CD8-positive, alpha-beta memory T cell (primary cell): ENCODE results near the gene HIBCH. TPM values are rescaled to one million over a fixed set of nuclear protein-coding genes. Genes with fewer than 3 reads are reported as not detected.

Experiments used
- CTCF ChIA-PET: fragments of 350-600 bp; sonication (Branson Sonifier 250); formaldehyde crosslinking; loops from one replicate; lab custom pipeline; 2021; ENCODE audit warnings: antibody characterized with exemption; lab: Charles Lee
- POLR2A ChIA-PET: fragments of 350-600 bp; sonication (Branson Sonifier 250); formaldehyde crosslinking; loops from one replicate; lab custom pipeline; 2021; ENCODE audit warnings: antibody characterized with exemption; lab: Charles Lee
- DNase-seq, 5 donors: peaks; one replicate each; pipeline versions ENCODE4 v3.0.0 to v3.0.0-alpha.2; 2020 to 2022; ENCODE audit warnings: mixed read lengths in 1 of 5
- H3K27ac ChIP-seq: one replicate; pipeline ENCODE4 v1.7.0; 2013; ENCODE audit warnings: low read depth, mild to moderate bottlenecking, low read length, moderate library complexity
- H3K27me3 ChIP-seq: 2 replicates; pipeline ENCODE4 v1.7.0; 2013; ENCODE audit warnings: low read length, mild to moderate bottlenecking; ENCODE audit not compliant: insufficient read depth, poor library complexity, severe bottlenecking
- H3K36me3 ChIP-seq: 2 replicates; pipeline ENCODE4 v1.7.0; 2013; ENCODE audit warnings: mild to moderate bottlenecking, low read length, moderate library complexity; ENCODE audit not compliant: insufficient read depth
- H3K4me1 ChIP-seq: 2 replicates; pipeline ENCODE4 v1.7.0; 2013; ENCODE audit warnings: mild to moderate bottlenecking, low read length, moderate library complexity; ENCODE audit not compliant: insufficient read depth
- H3K4me3 ChIP-seq: 2 replicates; pipeline ENCODE4 v1.7.0; 2013; ENCODE audit warnings: mild to moderate bottlenecking, low read length
- H3K9me3 ChIP-seq: 2 replicates; pipeline ENCODE4 v1.7.0; 2013; ENCODE audit warnings: mild to moderate bottlenecking, low read length
- H3K27ac Mint-ChIP-seq, 8 donors: one replicate each; pipeline ENCODE4 v1.8.0; 2020 to 2021; ENCODE audit warnings: mixed read lengths in 8 of 8, mild to moderate bottlenecking in 6 of 8, inconsistent platforms in 3 of 8, moderate library complexity in 3 of 8
- H3K27me3 Mint-ChIP-seq, 2 donors: one replicate each; pipeline ENCODE4 v1.8.0; 2020 to 2021; ENCODE audit warnings: mixed read lengths in 2 of 2, mild to moderate bottlenecking in 1 of 2, moderate library complexity in 1 of 2
- H3K36me3 Mint-ChIP-seq, 3 donors: one replicate each; pipeline ENCODE4 v1.8.0; 2020 to 2021; ENCODE audit warnings: mixed read lengths in 3 of 3, inconsistent platforms in 1 of 3, mild to moderate bottlenecking in 1 of 3
- H3K4me1 Mint-ChIP-seq, 3 donors: one replicate each; pipeline ENCODE4 v1.8.0; 2020 to 2021; ENCODE audit warnings: mixed read lengths in 3 of 3, inconsistent platforms in 1 of 3, mild to moderate bottlenecking in 1 of 3
- H3K4me3 Mint-ChIP-seq, 7 donors: one replicate each; pipeline ENCODE4 v1.8.0; 2020 to 2021; ENCODE audit warnings: mixed read lengths in 7 of 7, mild to moderate bottlenecking in 6 of 7, moderate library complexity in 4 of 7, inconsistent platforms in 2 of 7
- H3K9me3 Mint-ChIP-seq, 5 donors: one replicate each; pipeline ENCODE4 v1.8.0; 2020 to 2022; ENCODE audit warnings: mixed read lengths in 5 of 5, mild to moderate bottlenecking in 3 of 5, moderate library complexity in 2 of 5, inconsistent platforms in 1 of 5
- polyA plus RNA-seq: library from polyadenylated mRNA; unstranded; fragments of 300-500 nt; fragmentation: Illumina TruSeq; gene quantifications from one replicate; pipeline ENCODE4 v1.2.3, GENCODE V29; 2021
- total RNA-seq, 2 experiments: library from RNA; stranded (reverse); gene quantifications; one replicate each; pipeline ENCODE4 v1.2.3, GENCODE V29; 2021

The HIBCH gene
- total and polyA plus RNA-seq, 3 experiments from 2014 or later: 20.3 to 32.2 (median 30.8) TPM

GRCh38 chr2:190179754-190180312 is 139.8 kb downstream of the HIBCH start:
- CTCF ChIA-PET: no interaction called here
- peak overlapping the region in 6 of 7 donors; percentile 15 to 71 (median 56) for H3K4me3 Mint-ChIP-seq
- Histone ChIP-seq H3K9me3 (no peaks in the 10 kb centered on the region), H3K4me1 (no peaks in the 10 kb centered on the region), H3K27ac (no peak overlapping the region), H3K27me3 (no peaks in the 10 kb centered on the region), H3K4me3 (no peak overlapping the region), H3K36me3 (no peaks in the 10 kb centered on the region)
- no peak for DNase-seq
- POLR2A ChIA-PET: no interaction called here
- peaks cover 8 to 11% (median 11%) of the 10 kb centered on the region in 3 donors for H3K4me1 Mint-ChIP-seq
- H3K36me3 Mint-ChIP-seq: no peaks in the 10 kb centered on the region
- H3K27me3 Mint-ChIP-seq: peaks cover 13 to 46% of the 10 kb centered on the region in 2 donors
- H3K27ac Mint-ChIP-seq: no peak overlapping the region
- no peaks in the 10 kb centered on the region for H3K9me3 Mint-ChIP-seq

GRCh38 chr2:190178066-190178722 is 141.4 kb downstream of the HIBCH start:
- H3K4me1 ChIP-seq: no peaks in the 10 kb centered on the region
- DNase-seq: no peak
- Mint-ChIP-seq H3K36me3 (peaks cover 0 to 12% (median 0%) of the 10 kb centered on the region in 3 donors), H3K27me3 (peaks cover 13 to 48% of the 10 kb centered on the region in 2 donors), H3K4me3 (no peak overlapping the region), H3K4me1 (peaks cover 8 to 11% (median 11%) of the 10 kb centered on the region in 3 donors), H3K9me3 (peaks cover 0 to 9% (median 6%) of the 10 kb centered on the region in 5 donors), H3K27ac (no peak overlapping the region)
- ChIA-PET CTCF (no interaction called here), POLR2A (no interaction called here)
- no peaks in the 10 kb centered on the region for H3K27me3 ChIP-seq
- no peaks in the 10 kb centered on the region for H3K36me3 ChIP-seq
- no peak overlapping the region for H3K4me3 ChIP-seq
- no peaks in the 10 kb centered on the region for H3K9me3 ChIP-seq
- H3K27ac ChIP-seq: no peak overlapping the region

GRCh38 chr2:190177249-190178040 is 142.2 kb downstream of the HIBCH start:
- peaks cover 0 to 9% (median 6%) of the 10 kb centered on the region in 5 donors for H3K9me3 Mint-ChIP-seq
- no peak overlapping the region for H3K4me3 Mint-ChIP-seq
- H3K4me1 Mint-ChIP-seq: peaks cover 8 to 11% (median 11%) of the 10 kb centered on the region in 3 donors
- no peak for DNase-seq
- no peak overlapping the region for H3K27ac ChIP-seq
- H3K4me3 ChIP-seq: no peak overlapping the region
- CTCF ChIA-PET: no interaction called here
- no peaks in the 10 kb centered on the region for H3K9me3 ChIP-seq
- H3K4me1 ChIP-seq: no peaks in the 10 kb centered on the region
- POLR2A ChIA-PET: no interaction called here
- H3K36me3 ChIP-seq: no peaks in the 10 kb centered on the region
- H3K27me3 ChIP-seq: no peaks in the 10 kb centered on the region
- H3K36me3 Mint-ChIP-seq: peaks cover 0 to 12% (median 0%) of the 10 kb centered on the region in 3 donors
- H3K27me3 Mint-ChIP-seq: peaks cover 13 to 48% of the 10 kb centered on the region in 2 donors
- H3K27ac Mint-ChIP-seq: no peak overlapping the region

- Mint-ChIP-seq H3K36me3 (peaks cover 0 to 23% (median 0%) of the 10 kb centered on the region in 3 donors), H3K27me3 (peaks cover 4 to 26% of the 10 kb centered on the region in 2 donors), H3K9me3 (peaks cover 0 to 16% (median 11%) of the 10 kb centered on the region in 5 donors), H3K4me1 (no peaks in the 10 kb centered on the region), H3K27ac (no peak overlapping the region), H3K4me3 (no peak overlapping the region)
- ChIA-PET POLR2A (no interaction called here), CTCF (no interaction called here)
- H3K36me3 ChIP-seq: no peaks in the 10 kb centered on the region
- no peak overlapping the region for H3K27ac ChIP-seq
- no peak for DNase-seq
- H3K4me3 ChIP-seq: no peak overlapping the region
- H3K4me1 ChIP-seq: no peaks in the 10 kb centered on the region
- no peaks in the 10 kb centered on the region for H3K9me3 ChIP-seq
- no peaks in the 10 kb centered on the region for H3K27me3 ChIP-seq
Measured at GRCh38 chr2:190173392-190173791, 146.2 kb downstream of the HIBCH start.

- H3K27ac ChIP-seq: no peak overlapping the region
- Mint-ChIP-seq H3K27ac (no peak overlapping the region), H3K27me3 (peaks cover 4 to 6% of the 10 kb centered on the region in 2 donors), H3K4me3 (no peak overlapping the region), H3K36me3 (peaks cover 0 to 24% (median 0%) of the 10 kb centered on the region in 3 donors), H3K4me1 (no peaks in the 10 kb centered on the region), H3K9me3 (peaks cover 0 to 21% (median 17%) of the 10 kb centered on the region in 5 donors)
- no peaks in the 10 kb centered on the region for H3K9me3 ChIP-seq
- H3K36me3 ChIP-seq: no peaks in the 10 kb centered on the region
- DNase-seq: no peak
- CTCF ChIA-PET: no interaction called here
- POLR2A ChIA-PET: no interaction called here
- H3K4me1 ChIP-seq: no peaks in the 10 kb centered on the region
- H3K27me3 ChIP-seq: no peaks in the 10 kb centered on the region
- H3K4me3 ChIP-seq: no peak overlapping the region
Measured at GRCh38 chr2:190170673-190171072, 149.0 kb downstream of the HIBCH start.

GRCh38 chr2:190169221-190170072 is 150.2 kb downstream of the HIBCH start:
- no peak overlapping the region for H3K4me3 ChIP-seq
- H3K9me3 ChIP-seq: no peaks in the 10 kb centered on the region
- H3K36me3 Mint-ChIP-seq: peaks cover 0 to 24% (median 0%) of the 10 kb centered on the region in 3 donors
- no peaks in the 10 kb centered on the region for H3K27me3 ChIP-seq
- no peaks in the 10 kb centered on the region for H3K27me3 Mint-ChIP-seq
- no peak for DNase-seq
- H3K4me3 Mint-ChIP-seq: no peak overlapping the region
- no peak overlapping the region for H3K27ac ChIP-seq
- H3K9me3 Mint-ChIP-seq: peaks cover 0 to 25% (median 19%) of the 10 kb centered on the region in 5 donors
- no peaks in the 10 kb centered on the region for H3K4me1 ChIP-seq
- H3K36me3 ChIP-seq: no peaks in the 10 kb centered on the region
- CTCF ChIA-PET: no interaction called here
- POLR2A ChIA-PET: no interaction called here
- H3K27ac Mint-ChIP-seq: no peak overlapping the region
- no peaks in the 10 kb centered on the region for H3K4me1 Mint-ChIP-seq

GRCh38 chr2:190167702-190168101 is 151.9 kb downstream of the HIBCH start:
- Histone ChIP-seq H3K27ac (no peak overlapping the region), H3K27me3 (no peaks in the 10 kb centered on the region), H3K4me3 (no peak overlapping the region), H3K36me3 (no peaks in the 10 kb centered on the region), H3K4me1 (no peaks in the 10 kb centered on the region), H3K9me3 (no peaks in the 10 kb centered on the region)
- POLR2A ChIA-PET: no interaction called here
- Mint-ChIP-seq H3K27ac (no peak overlapping the region), H3K9me3 (peaks cover 0 to 17% (median 15%) of the 10 kb centered on the region in 5 donors), H3K36me3 (peaks cover 0 to 12% (median 0%) of the 10 kb centered on the region in 3 donors), H3K4me3 (no peak overlapping the region), H3K4me1 (no peaks in the 10 kb centered on the region), H3K27me3 (no peaks in the 10 kb centered on the region)
- DNase-seq: no peak
- CTCF ChIA-PET: no interaction called here
